SU-DHL-6 (cell line): ENCODE results near the gene ANKH.
"Not testable (repeated sequence)": the region's sequence is repeated elsewhere in the genome, so short reads cannot be mapped to it uniquely, and the experiment has no call there.

Source experiments
- H2AFZ ChIP-seq: fragments of 200-600 bp; sonication (generic); 2 replicates; pipeline ENCODE4 v1.6.1; 2014; ENCODE audit warnings: low read depth, mild to moderate bottlenecking, moderate library complexity, mixed read lengths, antibody characterized with exemption, low read length; ENCODE audit not compliant: severe bottlenecking
- H3F3A ChIP-seq: fragments of 200-600 bp; shearing (Covaris generic); 2 replicates; pipeline ENCODE4 v1.6.0; 2016; ENCODE audit warnings: antibody characterized with exemption, mild to moderate bottlenecking; ENCODE audit not compliant: insufficient read depth
- H3K27ac ChIP-seq: fragments of 200-600 bp; sonication (generic); 2 replicates; pipeline ENCODE4 v1.5.1; 2016; ENCODE audit warnings: low read depth, mild to moderate bottlenecking, low read length, moderate library complexity, mixed read lengths
- H3K27me3 ChIP-seq: fragments of 200-600 bp; sonication (generic), shearing (Covaris generic); 2 replicates; pipeline ENCODE4 v1.6.0; 2014; ENCODE audit warnings: mild to moderate bottlenecking, low read length
- H3K36me3 ChIP-seq: fragments of 200-600 bp; sonication (generic); 2 replicates; pipeline ENCODE4 v1.6.1; 2014; ENCODE audit warnings: mild to moderate bottlenecking, low read length, mixed read lengths
- H3K4me2 ChIP-seq: fragments of 300-600, 200-600 bp; shearing (Covaris generic), sonication (generic); 2 replicates; pipeline ENCODE4 v1.6.0; 2014; ENCODE audit warnings: low read length, low read depth, mild to moderate bottlenecking; ENCODE audit not compliant: poor library complexity, severe bottlenecking
- H3K4me3 ChIP-seq: fragments of 200-600 bp; sonication (generic); 2 replicates; pipeline ENCODE4 v1.5.1; 2014; ENCODE audit warnings: antibody characterized with exemption, low read length, mild to moderate bottlenecking, mixed read lengths; ENCODE audit not compliant: insufficient read depth, poor library complexity, severe bottlenecking
- H3K79me2 ChIP-seq: fragments of 200-600 bp; sonication (generic); 2 replicates; pipeline ENCODE4 v1.6.1; 2014; ENCODE audit warnings: mild to moderate bottlenecking, low read length, moderate library complexity; ENCODE audit not compliant: insufficient read depth
- H3K9ac ChIP-seq: fragments of 200-600 bp; sonication (generic); 2 replicates; pipeline ENCODE4 v1.7.0; 2014; ENCODE audit warnings: mild to moderate bottlenecking, low read length
- H3K9me2 ChIP-seq: fragments of 200-600 bp; sonication (generic); replicated peaks from 2 replicates; pipeline ENCODE4 v1.6.1; 2014; ENCODE audit warnings: low read length; ENCODE audit not compliant: insufficient read depth
- H3K9me3 ChIP-seq: fragments of 200-600 bp; sonication (generic); 2 replicates; pipeline ENCODE4 v1.6.1; 2014; ENCODE audit warnings: low read length, mixed read lengths; ENCODE audit not compliant: insufficient read depth
- H4K20me1 ChIP-seq: fragments of 200-600 bp; sonication (generic); 2 replicates; pipeline ENCODE4 v1.6.1; 2014; ENCODE audit warnings: low read depth, mild to moderate bottlenecking, antibody characterized with exemption, low read length, moderate library complexity, mixed read lengths
- EZH2phosphoT487 ChIP-seq: fragments of 200-600 bp; sonication (generic), shearing (Covaris generic); conservative IDR thresholded peaks from 2 replicates; pipeline ENCODE4 v1.6.1; 2018; ENCODE audit warnings: mild to moderate bottlenecking, antibody characterized with exemption, low read length, moderate library complexity, mixed read lengths
- TF ChIP-seq, protein P1 (sequence below): fragments of 200-600 bp; sonication (generic); IDR thresholded peaks from one replicate; pipeline ENCODE4 v1.5.1; 2017; ENCODE audit warnings: antibody characterized with exemption, mild to moderate bottlenecking, low read length, moderate library complexity; ENCODE audit not compliant: insufficient read depth, poor library complexity, severe bottlenecking

Gene ANKH

DNA sequence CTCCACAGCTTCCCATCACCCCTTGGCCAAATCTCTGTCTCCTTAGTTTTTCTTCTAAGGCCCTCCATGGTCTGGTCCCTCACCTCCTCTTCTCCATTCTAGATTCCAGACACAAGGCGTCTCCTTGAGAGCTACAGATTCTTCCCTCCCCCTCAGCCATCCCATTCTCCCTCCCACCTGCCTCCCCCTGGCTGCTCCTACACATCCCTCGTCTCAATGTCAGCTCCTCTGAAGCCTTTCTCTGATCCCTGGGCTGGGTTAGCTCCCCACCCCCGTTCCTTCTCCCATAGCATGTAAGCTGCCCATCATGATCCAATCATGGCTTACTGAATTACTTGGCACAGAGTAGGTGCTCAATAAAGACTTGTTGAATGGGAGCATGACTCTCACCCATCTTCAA is 69.0 kb downstream of the ANKH start:
- H3K4me3 ChIP-seq, result no peak overlapping the region
- H3F3A ChIP-seq, result no peaks in the 10 kb centered on the region
- no peaks in the 10 kb centered on the region for H3K27me3 ChIP-seq
- no peak overlapping the region for H3K9ac ChIP-seq
- H4K20me1 ChIP-seq, result 0 out of 2 replicates have a peak, but pooled peaks cover 3% of the 10 kb centered on the region
- TF ChIP-seq, protein P1, sequence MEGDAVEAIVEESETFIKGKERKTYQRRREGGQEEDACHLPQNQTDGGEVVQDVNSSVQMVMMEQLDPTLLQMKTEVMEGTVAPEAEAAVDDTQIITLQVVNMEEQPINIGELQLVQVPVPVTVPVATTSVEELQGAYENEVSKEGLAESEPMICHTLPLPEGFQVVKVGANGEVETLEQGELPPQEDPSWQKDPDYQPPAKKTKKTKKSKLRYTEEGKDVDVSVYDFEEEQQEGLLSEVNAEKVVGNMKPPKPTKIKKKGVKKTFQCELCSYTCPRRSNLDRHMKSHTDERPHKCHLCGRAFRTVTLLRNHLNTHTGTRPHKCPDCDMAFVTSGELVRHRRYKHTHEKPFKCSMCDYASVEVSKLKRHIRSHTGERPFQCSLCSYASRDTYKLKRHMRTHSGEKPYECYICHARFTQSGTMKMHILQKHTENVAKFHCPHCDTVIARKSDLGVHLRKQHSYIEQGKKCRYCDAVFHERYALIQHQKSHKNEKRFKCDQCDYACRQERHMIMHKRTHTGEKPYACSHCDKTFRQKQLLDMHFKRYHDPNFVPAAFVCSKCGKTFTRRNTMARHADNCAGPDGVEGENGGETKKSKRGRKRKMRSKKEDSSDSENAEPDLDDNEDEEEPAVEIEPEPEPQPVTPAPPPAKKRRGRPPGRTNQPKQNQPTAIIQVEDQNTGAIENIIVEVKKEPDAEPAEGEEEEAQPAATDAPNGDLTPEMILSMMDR, result no peak
- no peak for TF ChIP-seq EZH2phosphoT487
- H3K9me2 ChIP-seq, result no peaks in the 10 kb centered on the region
- H3K9me3 ChIP-seq, result no peaks in the 10 kb centered on the region
- H3K27ac ChIP-seq, result no peak overlapping the region
- peaks cover 36% of the 10 kb centered on the region for H3K79me2 ChIP-seq
- H3K36me3 ChIP-seq, result 0 out of 2 replicates have a peak, but pooled peaks cover 3% of the 10 kb centered on the region
- H2AFZ ChIP-seq, result no peak overlapping the region
- no peak overlapping the region for H3K4me2 ChIP-seq

DNA sequence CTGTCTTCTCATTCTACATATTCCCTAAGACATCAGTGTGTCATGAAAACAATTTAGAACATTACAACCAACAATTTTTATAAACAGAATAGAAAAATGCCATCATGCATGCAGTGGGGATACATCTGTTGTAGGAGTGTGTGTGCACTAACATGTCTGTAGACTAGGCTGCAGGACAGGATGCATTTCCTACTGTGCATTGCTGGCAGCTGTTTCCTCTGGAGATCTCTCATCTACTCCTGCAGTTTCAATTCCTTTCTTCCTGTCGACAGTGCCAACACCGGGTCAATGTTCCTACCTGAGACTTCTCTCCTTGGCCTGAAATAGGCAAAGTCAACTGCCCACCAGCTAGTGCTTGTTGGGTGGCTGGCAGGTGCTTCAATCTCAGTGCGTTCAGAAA is 69.8 kb downstream of the ANKH start:
- H3K27ac ChIP-seq, result no peak overlapping the region
- H3K36me3 ChIP-seq, result 0 out of 2 replicates have a peak, but pooled peaks cover 3% of the 10 kb centered on the region
- no peaks in the 10 kb centered on the region for H3K9me3 ChIP-seq
- no peak overlapping the region for H2AFZ ChIP-seq
- H3K4me3 ChIP-seq, result no peak overlapping the region
- peaks cover 31% of the 10 kb centered on the region for H3K79me2 ChIP-seq
- H3F3A ChIP-seq, result no peaks in the 10 kb centered on the region
- TF ChIP-seq EZH2phosphoT487, result no peak
- TF ChIP-seq, protein P1, result no peak
- H3K27me3 ChIP-seq, result no peaks in the 10 kb centered on the region
- no peak overlapping the region for H3K4me2 ChIP-seq
- no peaks in the 10 kb centered on the region for H3K9me2 ChIP-seq
- 0 out of 2 replicates have a peak, but pooled peaks cover 3% of the 10 kb centered on the region for H4K20me1 ChIP-seq
- H3K9ac ChIP-seq, result no peak overlapping the region

DNA sequence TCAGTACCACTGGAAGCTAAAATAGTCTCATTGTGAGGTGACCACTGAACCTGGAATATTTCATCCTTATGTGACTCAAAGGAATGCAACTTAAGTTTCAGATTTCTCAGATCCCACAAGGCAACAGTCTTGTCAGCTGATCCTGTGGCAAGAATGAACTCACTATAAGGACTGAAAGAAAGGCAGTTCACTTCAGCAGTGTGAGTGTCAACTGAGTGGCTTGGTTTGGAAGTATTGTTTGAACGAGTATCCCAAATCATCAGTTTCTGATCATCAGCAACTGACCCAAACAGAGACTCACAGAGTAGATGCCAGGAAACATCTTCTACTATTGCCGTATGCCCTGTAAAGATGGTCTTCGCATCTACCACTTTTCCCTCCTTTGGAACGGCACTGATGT is 74.2 kb downstream of the ANKH start:
- not testable (repeated sequence) for H3K36me3 ChIP-seq, H3K27ac ChIP-seq, H2AFZ ChIP-seq, H3K27me3 ChIP-seq, H3K4me2 ChIP-seq, H3K9ac ChIP-seq, H3K9me2 ChIP-seq, H3K4me3 ChIP-seq, H3K9me3 ChIP-seq, H4K20me1 ChIP-seq, H3F3A ChIP-seq
- peaks cover 17% of the 10 kb centered on the region; the same call in 1 of the 2 replicates for H3K79me2 ChIP-seq

DNA sequence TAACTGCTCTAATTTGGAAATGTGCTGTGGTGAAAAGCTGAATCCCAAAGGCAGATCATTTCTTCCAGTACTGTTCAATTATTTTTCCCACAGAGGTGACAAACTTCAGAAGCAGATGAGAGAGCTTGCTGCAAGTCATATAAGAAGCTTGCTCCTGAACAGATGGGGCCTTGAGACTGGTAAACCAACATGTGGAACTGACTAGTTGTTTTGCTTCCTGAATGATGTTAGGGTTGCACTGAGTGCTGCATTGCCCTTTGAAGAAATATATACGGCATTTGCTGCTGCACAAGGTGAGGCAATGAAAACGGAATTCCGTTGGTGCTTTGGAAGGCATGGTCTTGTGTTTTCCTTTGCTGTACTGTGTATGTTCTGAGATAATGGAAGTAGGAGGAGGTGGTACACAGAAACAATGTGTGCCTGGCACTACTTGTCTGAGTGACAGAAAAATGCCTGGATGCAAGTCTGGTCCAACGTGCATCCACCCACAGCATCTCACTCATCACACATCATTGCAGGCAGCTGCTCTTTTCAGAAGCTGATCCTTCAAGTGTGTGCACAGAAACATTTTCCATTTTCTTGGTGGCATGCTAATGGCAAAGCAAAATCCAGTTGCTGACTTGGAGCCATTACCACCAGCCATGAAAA is 76.9 kb downstream of the ANKH start:
- Histone ChIP-seq H3K4me3 (no peak overlapping the region), H3K9me3 (no peaks in the 10 kb centered on the region), H3K27ac (no peak overlapping the region), H3K9ac (no peak overlapping the region), H3K79me2 (peaks cover 6% of the 10 kb centered on the region; the same call in 1 of the 2 replicates), H3K36me3 (no peaks in the 10 kb centered on the region), H3F3A (peaks cover 4% of the 10 kb centered on the region; the same call in 1 of the 2 replicates), H3K9me2 (no peaks in the 10 kb centered on the region), H3K4me2 (no peak overlapping the region), H2AFZ (no peak overlapping the region), H4K20me1 (0 out of 2 replicates have a peak, but pooled peaks cover 3% of the 10 kb centered on the region), H3K27me3 (no peaks in the 10 kb centered on the region)
- TF ChIP-seq EZH2phosphoT487, result no peak
- TF ChIP-seq, protein P1, result no peak
